ENCODE measurements around the gene GPR27. TPM values are rescaled to one million over a fixed set of nuclear protein-coding genes. Genes with fewer than 3 reads are reported as not detected.

The GPR27 gene
- polyA plus RNA-seq, 1 donor (not counting 4 experiments of a cell fraction or from before 2014, with no cell fraction given): 0.12 TPM

GRCh38 chr3:71754610-71755253 lies 1.1 kb downstream of the GPR27 start:
- Histone ChIP-seq H3K27ac (ENCODE audit: control insufficient read depth, insufficient read depth, low read length) (no peak overlapping the region), H3K27me3 (ENCODE audit: control insufficient read depth, extremely low read depth, insufficient read depth, low read length) (peaks cover 48% of the 10 kb centered on the region), H3K4me2 (ENCODE audit: control insufficient read depth, extremely low read depth, insufficient read depth, low read depth, low read length) (no peak overlapping the region), H4K20me1 (ENCODE audit: control insufficient read depth, extremely low read depth, insufficient read depth, low read length) (no peaks in the 10 kb centered on the region), H2AFZ (ENCODE audit: control insufficient read depth, low read length) (no peak overlapping the region), H3K36me3 (ENCODE audit: control insufficient read depth in 2 of 2, extremely low read depth in 1 of 2, insufficient read depth in 2 of 2, low read length in 2 of 2) (no peaks in the 10 kb centered on the region), H3K4me1 (ENCODE audit: control insufficient read depth, extremely low read depth, insufficient read depth, low read length) (no peaks in the 10 kb centered on the region), H3K79me2 (ENCODE audit: control insufficient read depth, insufficient read depth, low read length) (no peaks in the 10 kb centered on the region), H3K9me1 (ENCODE audit: control insufficient read depth, extremely low read depth, insufficient read depth, low read length) (no peaks in the 10 kb centered on the region), H3K9ac (ENCODE audit: control insufficient read depth, extremely low read depth, insufficient read depth, low read length) (no peak overlapping the region), H3K4me3 (ENCODE audit: control insufficient read depth in 2 of 3, extremely low read depth in 1 of 3, insufficient read depth in 2 of 3, low read depth in 1 of 3, low read length in 3 of 3) (peak overlapping the region in 1 of 3 experiments; percentile 27), H3K9me3 (ENCODE audit: control insufficient read depth, low read depth, low read length) (no peaks in the 10 kb centered on the region)
- dilution Hi-C loops (cut with MboI; ENCODE audit: extremely low pct_ligation_motif_present, low sequenced_read_pairs): no loop called here
- peak; percentile 34 for TF ChIP-seq EZH2 (IDR thresholded peaks at IDR 0.05; ENCODE audit: low read length)
- TF ChIP-seq, protein P1, sequence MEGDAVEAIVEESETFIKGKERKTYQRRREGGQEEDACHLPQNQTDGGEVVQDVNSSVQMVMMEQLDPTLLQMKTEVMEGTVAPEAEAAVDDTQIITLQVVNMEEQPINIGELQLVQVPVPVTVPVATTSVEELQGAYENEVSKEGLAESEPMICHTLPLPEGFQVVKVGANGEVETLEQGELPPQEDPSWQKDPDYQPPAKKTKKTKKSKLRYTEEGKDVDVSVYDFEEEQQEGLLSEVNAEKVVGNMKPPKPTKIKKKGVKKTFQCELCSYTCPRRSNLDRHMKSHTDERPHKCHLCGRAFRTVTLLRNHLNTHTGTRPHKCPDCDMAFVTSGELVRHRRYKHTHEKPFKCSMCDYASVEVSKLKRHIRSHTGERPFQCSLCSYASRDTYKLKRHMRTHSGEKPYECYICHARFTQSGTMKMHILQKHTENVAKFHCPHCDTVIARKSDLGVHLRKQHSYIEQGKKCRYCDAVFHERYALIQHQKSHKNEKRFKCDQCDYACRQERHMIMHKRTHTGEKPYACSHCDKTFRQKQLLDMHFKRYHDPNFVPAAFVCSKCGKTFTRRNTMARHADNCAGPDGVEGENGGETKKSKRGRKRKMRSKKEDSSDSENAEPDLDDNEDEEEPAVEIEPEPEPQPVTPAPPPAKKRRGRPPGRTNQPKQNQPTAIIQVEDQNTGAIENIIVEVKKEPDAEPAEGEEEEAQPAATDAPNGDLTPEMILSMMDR (optimal IDR thresholded peaks at IDR 0.05 in 1 of 3, IDR thresholded peaks at IDR 0.05 in 1 of 3, conservative IDR thresholded peaks at IDR 0.05 in 1 of 3; ENCODE audit: extremely low read depth in 1 of 3, insufficient read depth in 2 of 3, low read length in 3 of 3): no peak
- no peak for DNase-seq (ENCODE audit: low read depth, low spot score)
- FAIRE-seq: no peak

DNA sequence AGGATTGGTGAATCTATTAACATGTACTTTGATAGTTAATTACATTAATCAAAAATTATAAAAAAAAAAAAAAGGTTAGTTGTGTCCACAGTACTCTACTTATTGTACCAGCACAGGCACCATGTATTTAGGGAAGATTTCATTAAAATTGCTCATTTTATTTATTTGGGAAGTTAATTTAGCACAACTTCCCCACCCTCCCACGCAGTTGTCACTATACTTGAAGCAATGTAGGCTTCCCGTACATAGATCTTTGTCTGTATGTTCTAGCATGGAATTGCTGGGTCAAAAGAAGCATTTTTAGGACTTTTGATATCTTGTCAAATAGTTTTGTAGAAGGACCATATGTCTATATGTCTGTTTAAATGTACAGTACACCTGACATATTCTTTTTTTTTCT lies 4.4 kb downstream of the GPR27 start:
- dilution Hi-C loops (cut with MboI; ENCODE audit: extremely low pct_ligation_motif_present, low sequenced_read_pairs): no loop called here
- H3K27me3 ChIP-seq (ENCODE audit: control insufficient read depth, extremely low read depth, insufficient read depth, low read length): peaks cover 38% of the 10 kb centered on the region
- no peak overlapping the region for H3K4me2 ChIP-seq (ENCODE audit: control insufficient read depth, extremely low read depth, insufficient read depth, low read depth, low read length)

More for the DNA sequence above, 4.4 kb downstream of the GPR27 start:
- Histone ChIP-seq H3K79me2 (ENCODE audit: control insufficient read depth, insufficient read depth, low read length) (no peaks in the 10 kb centered on the region), H2AFZ (ENCODE audit: control insufficient read depth, low read length) (no peak overlapping the region), H4K20me1 (ENCODE audit: control insufficient read depth, extremely low read depth, insufficient read depth, low read length) (no peaks in the 10 kb centered on the region), H3K9me1 (ENCODE audit: control insufficient read depth, extremely low read depth, insufficient read depth, low read length) (no peaks in the 10 kb centered on the region), H3K9me3 (ENCODE audit: control insufficient read depth, low read depth, low read length) (no peaks in the 10 kb centered on the region), H3K27ac (ENCODE audit: control insufficient read depth, insufficient read depth, low read length) (no peak overlapping the region), H3K36me3 (ENCODE audit: control insufficient read depth in 2 of 2, extremely low read depth in 1 of 2, insufficient read depth in 2 of 2, low read length in 2 of 2) (no peaks in the 10 kb centered on the region), H3K9ac (ENCODE audit: control insufficient read depth, extremely low read depth, insufficient read depth, low read length) (no peak overlapping the region), H3K4me1 (ENCODE audit: control insufficient read depth, extremely low read depth, insufficient read depth, low read length) (no peaks in the 10 kb centered on the region), H3K4me3 (ENCODE audit: control insufficient read depth in 2 of 3, extremely low read depth in 1 of 3, insufficient read depth in 2 of 3, low read depth in 1 of 3, low read length in 3 of 3) (no peak overlapping the region)
- TF ChIP-seq EZH2 (IDR thresholded peaks at IDR 0.05; ENCODE audit: low read length): no peak
- TF ChIP-seq, protein P1 (optimal IDR thresholded peaks at IDR 0.05 in 1 of 3, IDR thresholded peaks at IDR 0.05 in 1 of 3, conservative IDR thresholded peaks at IDR 0.05 in 1 of 3; ENCODE audit: extremely low read depth in 1 of 3, insufficient read depth in 2 of 3, low read length in 3 of 3): no peak
- FAIRE-seq (no peak), DNase-seq (ENCODE audit: low read depth, low spot score) (no peak)
